SK-N-SH treated with all-trans-retinoic acid at 6 μM for 48 hours (cell line): ENCODE measurements around the gene WDR31.

Experiments used
- ATAC-seq: fragments of 200-7000 bp; cut with Tn5 transposase; 3 replicates; pipeline ENCODE4 v1.9.1; 2020; ENCODE audit warnings: mild to moderate bottlenecking, moderate library complexity
- ARNTL ChIP-seq: fragments of 450-650 bp; formaldehyde crosslinking; IDR thresholded peaks from 2 replicates; pipeline ENCODE4 v1.5.0; 2020; ENCODE audit warnings: low read depth, mild to moderate bottlenecking, moderate library complexity, borderline replicate concordance
- CREB5 ChIP-seq: fragments of 250-450 bp; sonication (Bioruptor Pico); IDR thresholded peaks from 2 replicates; pipeline ENCODE4 v1.5.1; 2020; ENCODE audit warnings: low read depth, mild to moderate bottlenecking, moderate library complexity
- CSDC2 ChIP-seq: fragments of 250-450 bp; sonication (Bioruptor Pico); IDR thresholded peaks from 2 replicates; pipeline ENCODE4 v1.5.0; 2020; ENCODE audit warnings: mild to moderate bottlenecking, moderate library complexity
- ESRRG ChIP-seq: fragments of 250-450 bp; sonication (Bioruptor Pico); IDR thresholded peaks from 2 replicates; pipeline ENCODE4 v1.6.1; 2021; ENCODE audit warnings: mild to moderate bottlenecking
- GLIS3 ChIP-seq: fragments of 250-450 bp; sonication (Bioruptor Pico); IDR thresholded peaks from 2 replicates; pipeline ENCODE4 v1.5.0; 2020; ENCODE audit warnings: mild to moderate bottlenecking, moderate library complexity
- ISL1 ChIP-seq: fragments of 250-450 bp; sonication (Bioruptor Pico); IDR thresholded peaks from 2 replicates; pipeline ENCODE4 v2.1.2; 2022; ENCODE audit warnings: mild to moderate bottlenecking, moderate library complexity
- PATZ1 ChIP-seq: fragments of 250-450 bp; sonication (Bioruptor Pico); IDR thresholded peaks from 2 replicates; pipeline ENCODE4 v1.8.0; 2020; ENCODE audit warnings: mild to moderate bottlenecking, moderate library complexity, borderline replicate concordance
- POU6F1 ChIP-seq: fragments of 250-450 bp; sonication (Bioruptor Pico); IDR thresholded peaks from 2 replicates; pipeline ENCODE4 v1.8.0; 2021; ENCODE audit warnings: low read depth, mild to moderate bottlenecking, moderate library complexity, borderline replicate concordance
- PPARA ChIP-seq: fragments of 250-450 bp; sonication (Bioruptor Pico); IDR thresholded peaks from 2 replicates; pipeline ENCODE4 v1.5.0; 2020; ENCODE audit warnings: mild to moderate bottlenecking, borderline replicate concordance
- SNAI2 ChIP-seq: fragments of 250-450 bp; sonication (Bioruptor Pico); IDR thresholded peaks from 2 replicates; pipeline ENCODE4 v1.5.0; 2020; ENCODE audit warnings: mild to moderate bottlenecking, moderate library complexity
- TCF4 ChIP-seq: fragments of 250-450 bp; sonication (Bioruptor Pico); IDR thresholded peaks from 2 replicates; pipeline ENCODE4 v1.8.0; 2021; ENCODE audit warnings: mild to moderate bottlenecking, moderate library complexity, borderline replicate concordance
- TOX ChIP-seq: fragments of 250-450 bp; sonication (Bioruptor Pico); IDR thresholded peaks from 2 replicates; pipeline ENCODE4 v1.8.0; 2021; ENCODE audit warnings: mild to moderate bottlenecking, moderate library complexity, borderline replicate concordance
- TSHZ2 ChIP-seq: fragments of 250-450 bp; sonication (Bioruptor Pico); IDR thresholded peaks from 2 replicates; pipeline ENCODE4 v1.5.0; 2020; ENCODE audit warnings: mild to moderate bottlenecking, moderate library complexity
- ZC3H10 ChIP-seq: fragments of 250-450 bp; sonication (Bioruptor Pico); IDR thresholded peaks from 2 replicates; pipeline ENCODE4 v1.5.1; 2021; ENCODE audit warnings: mild to moderate bottlenecking, moderate library complexity
- ZFP3 ChIP-seq: fragments of 250-450 bp; sonication (Bioruptor Pico); IDR thresholded peaks from 2 replicates; pipeline ENCODE4 v1.5.0; 2020; ENCODE audit warnings: mild to moderate bottlenecking, moderate library complexity
- ZFP30 ChIP-seq: fragments of 450-650 bp; formaldehyde crosslinking; IDR thresholded peaks from 2 replicates; pipeline ENCODE4 v1.5.0; 2022; ENCODE audit warnings: mild to moderate bottlenecking, moderate library complexity
- ZNF565 ChIP-seq: fragments of 450-650 bp; formaldehyde crosslinking; conservative IDR thresholded peaks from 2 replicates; pipeline ENCODE4 v1.5.0; 2020; ENCODE audit warnings: low read depth, mild to moderate bottlenecking, moderate library complexity
- ZNF8 ChIP-seq: fragments of 450-650 bp; formaldehyde crosslinking; IDR thresholded peaks from 2 replicates; pipeline ENCODE4 v1.5.0; 2020; ENCODE audit warnings: mild to moderate bottlenecking, moderate library complexity

Gene WDR31

GRCh38 chr9:113340011-113340699, at the start of gene WDR31:
Gene WDR31 (minus strand): TSS chr9:113340275. CDS start chr9:113332022, 8,253 bp downstream.
- TF ChIP-seq ZFP3 (CRISPR knock-in tag) (peak; percentile 96), ARNTL (CRISPR knock-in tag) (0 out of 2 replicates have a peak, but pooled peaks have one; percentile 13), CREB5 (CRISPR knock-in tag) (no peak), PATZ1 (CRISPR knock-in tag) (peak; percentile 67; the same call in 1 of the 2 replicates)
- TF ChIP-seq, all 23 proteins: peak for 3
- ATAC-seq, result peak; percentile 98

- ATAC-seq, result no peak
- no peak for TF ChIP-seq PATZ1 (CRISPR knock-in tag)
- no peak for TF ChIP-seq TOX (CRISPR knock-in tag)
- no peak for TF ChIP-seq PPARA (CRISPR knock-in tag)
Measured at GRCh38 chr9:113389451-113389850, 49.4 kb upstream of the WDR31 start.

- no peak for ATAC-seq
- TF ChIP-seq ZNF8 (CRISPR knock-in tag) (no peak), ARNTL (CRISPR knock-in tag) (no peak), PPARA (CRISPR knock-in tag) (no peak), SNAI2 (CRISPR knock-in tag) (no peak), PATZ1 (CRISPR knock-in tag) (no peak), GLIS3 (CRISPR knock-in tag) (no peak)
Measured at GRCh38 chr9:113388833-113389232, 48.8 kb upstream of the WDR31 start.

GRCh38 chr9:113387560-113388230, 47.6 kb upstream of the WDR31 start:
- no peak for ATAC-seq
- TF ChIP-seq CSDC2, result no peak
- TF ChIP-seq ZC3H10 (CRISPR knock-in tag), result no peak
- no peak for TF ChIP-seq POU6F1 (CRISPR knock-in tag)
- TF ChIP-seq ARNTL (CRISPR knock-in tag), result no peak
- no peak for TF ChIP-seq PPARA (CRISPR knock-in tag)
- no peak for TF ChIP-seq GLIS3 (CRISPR knock-in tag)
- TF ChIP-seq TCF4 (CRISPR knock-in tag), result no peak
- no peak for TF ChIP-seq ISL1 (CRISPR knock-in tag)
- TF ChIP-seq ZNF565 (CRISPR knock-in tag), result no peak
- no peak for TF ChIP-seq ZFP3 (CRISPR knock-in tag)
- no peak for TF ChIP-seq TSHZ2 (CRISPR knock-in tag)
- TF ChIP-seq ZFP30 (CRISPR knock-in tag), result no peak
- no peak for TF ChIP-seq ESRRG (CRISPR knock-in tag)
